HG02938 (cell line): ENCODE measurements around the gene SIK3.
"Not testable (repeated sequence)": the region's sequence is repeated elsewhere in the genome, so short reads cannot be mapped to it uniquely, and the experiment has no call there.

Experiments
- ATAC-seq: cut with Tn5 transposase; IDR thresholded peaks from one replicate; pipeline ENCODE4 v1.9.1; 2021; ENCODE audit warnings: mild to moderate bottlenecking, moderate library complexity; ENCODE audit not compliant: unreplicated experiment

Gene SIK3

GRCh38 chr11:116804001-116804400, 294.2 kb downstream of the SIK3 start:
- ATAC-seq = no peak

GRCh38 chr11:116801662-116802061, 296.6 kb downstream of the SIK3 start:
- ATAC-seq = not testable (repeated sequence)

- ATAC-seq = no peak
These were observed 297.6 kb downstream of the SIK3 start for GRCh38 chr11:116800610-116801009.

- ATAC-seq = no peak
These were observed 299.9 kb downstream of the SIK3 start for GRCh38 chr11:116798368-116798767.

- ATAC-seq = no peak
These were observed 300.4 kb downstream of the SIK3 start for GRCh38 chr11:116797816-116798215.

- no peak for ATAC-seq
These were observed 301.7 kb downstream of the SIK3 start for GRCh38 chr11:116796548-116796947.

GRCh38 chr11:116794851-116795250, 303.4 kb downstream of the SIK3 start:
- no peak for ATAC-seq

- no peak for ATAC-seq
These were observed 304.5 kb downstream of the SIK3 start for GRCh38 chr11:116793772-116794097.
